ENCODE measurements around the gene LRRC74B.

- no peak for TF ChIP-seq GATA2 (IDR thresholded peaks at IDR 0.05; ENCODE audit: low read depth, low read length)
- no peak for TF ChIP-seq GATA3 (IDR thresholded peaks at IDR 0.05; ENCODE audit: low read depth, low read length)
Measured at GRCh38 chr22:21076912-21077625, 31.3 kb downstream of the LRRC74B start.

Measured in SH-SY5Y (cell line).